ENCODE measurements around the gene XRN1. TPM values are rescaled to one million over a fixed set of nuclear protein-coding genes. Genes with fewer than 3 reads are reported as not detected.

Gene XRN1
- total and polyA plus RNA-seq, 10 of the 15 experiments (the other 5 are each of a cell fraction or from before 2014, with no cell fraction given) = 1.7 to 38.8 (median 15.5) TPM

- no peaks in the 10 kb centered on the region for H3K27me3 ChIP-seq (replicated peaks in 1 of 2; ENCODE audit: control insufficient read depth in 2 of 2, insufficient read depth in 2 of 2, low read length in 1 of 2)
- peaks cover 0 to 5% of the 10 kb centered on the region in 2 experiments; a peak in 2 of 4 replicates for H3K36me3 ChIP-seq (ENCODE audit: control insufficient read depth in 2 of 2, insufficient read depth in 2 of 2, low read length in 1 of 2)
- no TSS peak for BruUV-seq (replicated peaks)
- no peak overlapping the region for H3K4me2 ChIP-seq (ENCODE audit: control insufficient read depth, insufficient read depth)
- ATAC-seq (no peak), DNase-seq (ENCODE audit: low read depth, low spot score) (no peak), FAIRE-seq (no peak)
- H3K4me3 ChIP-seq = no peak overlapping the region
- no peaks in the 10 kb centered on the region for H4K20me1 ChIP-seq (ENCODE audit: control insufficient read depth, insufficient read depth)
- POLR2A ChIA-PET = no interaction called here
- no peaks in the 10 kb centered on the region for H3K9me3 ChIP-seq (replicated peaks; ENCODE audit: control insufficient read depth, insufficient read depth, low read length)
- intact Hi-C loops (cut with micrococcal nuclease; ENCODE audit: unreplicated experiment) (no loop called here), in situ Hi-C loops (cut with MboI) (no loop called here)
- RAD21 ChIA-PET (ENCODE audit: unreplicated experiment) = no interaction called here
- no peaks in the 10 kb centered on the region for H3K4me1 ChIP-seq (ENCODE audit: control insufficient read depth, insufficient read depth, low read length)
- H3K27ac ChIP-seq (ENCODE audit: control insufficient read depth, insufficient read depth) = no peak overlapping the region
- SMC1A ChIA-PET (ENCODE audit: uncharacterized antibody, unreplicated experiment) = interaction anchor here (1.3 kb wide), 1 partner anchor 14 kb away, joined by 3 read pairs; no protein-coding TSS in a partner anchor
- CTCF ChIA-PET = no interaction called here
- H2AFZ ChIP-seq (ENCODE audit: control insufficient read depth, low read depth, low read length) = no peak overlapping the region
- no peaks in the 10 kb centered on the region for H3K79me2 ChIP-seq (ENCODE audit: control insufficient read depth, insufficient read depth, low read length)
- no peak overlapping the region for H3K9ac ChIP-seq (ENCODE audit: control insufficient read depth, insufficient read depth, low read length)
- TF ChIP-seq KAT2A (conservative IDR thresholded peaks at IDR 0.05; ENCODE audit: control insufficient read depth, low read depth, low read length) (no peak), POU2F2 (IDR thresholded peaks at IDR 0.05; ENCODE audit: borderline replicate concordance, low read depth, low read length) (no peak), NFXL1 (IDR thresholded peaks at IDR 0.05; ENCODE audit: borderline replicate concordance) (no peak), CREB1 (IDR thresholded peaks at IDR 0.05; ENCODE audit: low read depth) (no peak), IRF3 (IDR thresholded peaks at IDR 0.05) (no peak), EGR1 (IDR thresholded peaks at IDR 0.05; ENCODE audit: borderline replicate concordance in 1 of 2, low read depth in 2 of 2, low read length in 2 of 2) (no peak), E2F4 (IDR thresholded peaks at IDR 0.05; ENCODE audit: low read depth, low read length) (no peak), PML (IDR thresholded peaks at IDR 0.05; ENCODE audit: low read length) (no peak), ZNF217 (IDR thresholded peaks at IDR 0.05) (no peak), BHLHE40 (IDR thresholded peaks at IDR 0.05; ENCODE audit: borderline replicate concordance in 1 of 2, low read depth in 2 of 2, low read length in 1 of 2) (no peak), CHD1 (IDR thresholded peaks at IDR 0.05; ENCODE audit: low read depth, low read length) (no peak), GABPA (IDR thresholded peaks at IDR 0.05; ENCODE audit: low read depth) (no peak), ZNF687 (IDR thresholded peaks at IDR 0.05) (no peak), USF1 (IDR thresholded peaks at IDR 0.05; ENCODE audit: borderline replicate concordance, extremely low read length, insufficient read depth, low read depth, low read length) (no peak), RUNX3 (IDR thresholded peaks at IDR 0.05; ENCODE audit: low read length) (no peak), CHD2 (IDR thresholded peaks at IDR 0.05; ENCODE audit: borderline replicate concordance, low read depth, low read length) (no peak)
Measured at GRCh38 chr3:142315083-142315482, 132.8 kb downstream of the XRN1 start.
